ENCODE measurements around the gene AP2S1.

DNA sequence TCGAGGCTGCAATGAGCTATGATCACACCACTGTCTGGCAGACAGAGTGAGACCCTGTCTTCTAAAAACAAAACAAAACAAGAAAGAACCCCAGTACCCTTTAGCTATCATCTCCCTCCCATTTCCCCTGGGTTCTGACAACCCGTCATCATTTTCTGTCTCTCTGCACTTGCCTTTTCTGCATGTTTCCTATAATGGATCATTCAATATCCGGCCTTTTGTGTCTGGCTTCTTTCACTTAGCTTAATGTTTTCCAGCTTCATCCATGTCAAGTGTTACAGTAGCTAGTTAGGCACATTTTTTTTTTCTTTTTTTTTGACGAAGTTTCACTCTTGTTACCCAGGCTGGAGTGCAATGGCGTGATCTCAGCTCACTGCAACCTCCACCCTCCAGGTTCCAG is 16.5 kb downstream of the AP2S1 start:
- TF ChIP-seq, protein P1, sequence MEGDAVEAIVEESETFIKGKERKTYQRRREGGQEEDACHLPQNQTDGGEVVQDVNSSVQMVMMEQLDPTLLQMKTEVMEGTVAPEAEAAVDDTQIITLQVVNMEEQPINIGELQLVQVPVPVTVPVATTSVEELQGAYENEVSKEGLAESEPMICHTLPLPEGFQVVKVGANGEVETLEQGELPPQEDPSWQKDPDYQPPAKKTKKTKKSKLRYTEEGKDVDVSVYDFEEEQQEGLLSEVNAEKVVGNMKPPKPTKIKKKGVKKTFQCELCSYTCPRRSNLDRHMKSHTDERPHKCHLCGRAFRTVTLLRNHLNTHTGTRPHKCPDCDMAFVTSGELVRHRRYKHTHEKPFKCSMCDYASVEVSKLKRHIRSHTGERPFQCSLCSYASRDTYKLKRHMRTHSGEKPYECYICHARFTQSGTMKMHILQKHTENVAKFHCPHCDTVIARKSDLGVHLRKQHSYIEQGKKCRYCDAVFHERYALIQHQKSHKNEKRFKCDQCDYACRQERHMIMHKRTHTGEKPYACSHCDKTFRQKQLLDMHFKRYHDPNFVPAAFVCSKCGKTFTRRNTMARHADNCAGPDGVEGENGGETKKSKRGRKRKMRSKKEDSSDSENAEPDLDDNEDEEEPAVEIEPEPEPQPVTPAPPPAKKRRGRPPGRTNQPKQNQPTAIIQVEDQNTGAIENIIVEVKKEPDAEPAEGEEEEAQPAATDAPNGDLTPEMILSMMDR (IDR thresholded peaks at IDR 0.05; ENCODE audit: low read depth, low read length): no peak
- no peak for TF ChIP-seq EZH2phosphoT487 (IDR thresholded peaks at IDR 0.05; ENCODE audit: low read depth)
